ENCODE data around the gene STAG3. TPM values are rescaled to one million over a fixed set of nuclear protein-coding genes. Genes with fewer than 3 reads are reported as not detected.
"Not testable (repeated sequence)": the region's sequence is repeated elsewhere in the genome, so short reads cannot be mapped to it uniquely, and the experiment has no call there.

Gene STAG3
- total and polyA plus RNA-seq, 5 donors: 0.41 to 1.1 (median 0.78) TPM; not detected in 1

DNA sequence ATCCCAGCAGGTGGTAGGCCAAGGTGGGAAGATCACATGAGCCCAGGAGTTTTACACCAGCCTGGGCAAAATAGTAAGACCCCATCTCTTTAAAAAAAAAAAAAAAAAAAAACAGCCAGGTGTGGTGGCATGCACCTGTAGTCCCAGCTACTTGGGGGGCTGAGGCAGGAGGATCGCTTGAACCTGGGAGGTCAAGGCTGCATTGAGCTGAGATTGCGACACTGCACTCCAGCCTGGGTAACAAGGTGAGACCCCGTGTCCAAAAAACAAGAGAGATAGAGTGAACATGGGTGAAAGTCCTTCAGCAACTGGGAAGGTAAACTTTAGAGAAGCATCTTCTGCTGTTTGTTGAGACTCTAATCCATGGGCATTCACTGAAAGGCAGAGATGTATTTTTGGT lies 35.3 kb upstream of the STAG3 start:
- DNase-seq: no peak
- no peak overlapping the region for H3K4me3 ChIP-seq (ENCODE audit: low read length)
- intact Hi-C loops (cut with DNase I): no loop called here
- no peaks in the 10 kb centered on the region for H3K9me3 ChIP-seq (ENCODE audit: control insufficient read depth, low read length)
- no peak for ATAC-seq
- H3K4me1 ChIP-seq (ENCODE audit: control insufficient read depth, insufficient read depth, low read length): no peaks in the 10 kb centered on the region
- no peak overlapping the region for H3K27ac ChIP-seq (ENCODE audit: low read length)
- WGBS: 92% methylated on average over 3 of the region's 3 CpGs
- H3K27me3 ChIP-seq (ENCODE audit: control insufficient read depth, insufficient read depth): no peaks in the 10 kb centered on the region

DNA sequence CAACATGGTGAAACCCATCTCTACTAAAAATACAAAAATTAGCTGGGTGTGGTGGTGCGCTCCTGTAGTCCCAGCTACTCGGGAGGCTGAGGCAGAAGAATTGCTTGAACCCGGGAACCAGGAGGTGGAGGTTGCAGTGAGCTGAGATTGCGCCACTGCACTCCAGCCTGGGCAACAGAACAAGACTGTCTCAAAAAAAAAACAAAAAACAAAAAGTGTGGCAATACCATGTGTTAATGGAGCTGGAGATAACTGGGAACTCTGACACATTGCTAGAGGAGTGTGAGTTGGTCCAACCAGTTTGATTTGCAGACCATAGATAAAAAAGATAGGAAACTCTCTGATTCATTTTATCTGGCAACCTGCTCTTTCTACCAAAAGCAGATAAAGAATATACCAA lies 31.4 kb upstream of the STAG3 start:
- H3K4me1 ChIP-seq (ENCODE audit: control insufficient read depth, insufficient read depth, low read length); H3K27me3 ChIP-seq (ENCODE audit: control insufficient read depth, insufficient read depth); H3K9me3 ChIP-seq (ENCODE audit: control insufficient read depth, low read length); H3K27ac ChIP-seq (ENCODE audit: low read length); DNase-seq; ATAC-seq; H3K4me3 ChIP-seq (ENCODE audit: low read length); intact Hi-C loops (cut with DNase I): not testable (repeated sequence)
- WGBS: 91% methylated on average over 4 of the region's 4 CpGs

DNA sequence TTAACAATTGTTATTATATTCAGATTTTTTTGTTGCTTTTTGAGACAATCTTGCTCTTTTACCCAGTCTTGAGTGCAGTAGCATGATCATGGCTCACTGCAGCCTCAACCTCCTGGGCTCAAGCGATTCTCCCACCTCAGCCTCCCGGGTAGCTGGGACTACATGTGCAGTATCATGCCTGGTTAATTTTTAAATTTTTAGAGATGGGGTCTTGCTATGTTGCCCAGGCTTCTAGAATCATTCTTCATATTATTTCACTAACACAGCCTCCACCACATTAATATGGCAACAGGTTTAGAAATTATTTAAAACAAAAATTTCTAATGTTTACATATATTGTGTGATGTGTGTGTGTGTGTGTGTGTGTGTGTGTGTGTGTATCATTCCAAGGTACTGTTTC lies 30.4 kb upstream of the STAG3 start:
- Histone ChIP-seq H3K4me1 (ENCODE audit: control insufficient read depth, insufficient read depth, low read length) (no peaks in the 10 kb centered on the region), H3K9me3 (ENCODE audit: control insufficient read depth, low read length) (no peaks in the 10 kb centered on the region), H3K27ac (ENCODE audit: low read length) (no peak overlapping the region), H3K4me3 (ENCODE audit: low read length) (no peak overlapping the region), H3K27me3 (ENCODE audit: control insufficient read depth, insufficient read depth) (no peaks in the 10 kb centered on the region)
- WGBS: 98% methylated on average over 2 of the region's 2 CpGs
- DNase-seq (no peak), ATAC-seq (no peak)
- intact Hi-C loops (cut with DNase I): no loop called here

DNA sequence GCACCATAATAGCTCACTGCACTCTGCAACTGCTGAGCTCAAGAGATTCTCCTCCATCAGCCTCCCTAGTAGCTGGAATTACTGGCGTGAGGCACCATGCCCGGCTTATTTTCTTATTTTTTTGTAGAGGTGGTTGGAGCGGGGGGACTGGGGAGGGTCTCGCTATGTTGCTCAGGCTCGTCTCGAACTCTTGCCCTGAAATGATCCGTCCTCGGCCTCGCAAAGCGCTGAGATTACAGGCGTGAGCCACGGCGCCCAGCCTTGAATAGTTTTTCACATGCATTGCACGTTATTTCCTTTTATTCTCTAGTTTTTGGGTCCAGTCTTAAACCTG lies 29.5 kb upstream of the STAG3 start:
- no peaks in the 10 kb centered on the region for H3K4me1 ChIP-seq (ENCODE audit: control insufficient read depth, insufficient read depth, low read length)
- H3K9me3 ChIP-seq (ENCODE audit: control insufficient read depth, low read length): no peaks in the 10 kb centered on the region
- peak overlapping the region; percentile 46 for H3K4me3 ChIP-seq (ENCODE audit: low read length)
- ATAC-seq (no peak), DNase-seq (no peak)
- H3K27ac ChIP-seq (ENCODE audit: low read length): peak overlapping the region; percentile 44
- H3K27me3 ChIP-seq (ENCODE audit: control insufficient read depth, insufficient read depth): no peaks in the 10 kb centered on the region
- intact Hi-C loops (cut with DNase I): no loop called here
- 12% methylated on average over 14 of the region's 14 CpGs for WGBS

DNA sequence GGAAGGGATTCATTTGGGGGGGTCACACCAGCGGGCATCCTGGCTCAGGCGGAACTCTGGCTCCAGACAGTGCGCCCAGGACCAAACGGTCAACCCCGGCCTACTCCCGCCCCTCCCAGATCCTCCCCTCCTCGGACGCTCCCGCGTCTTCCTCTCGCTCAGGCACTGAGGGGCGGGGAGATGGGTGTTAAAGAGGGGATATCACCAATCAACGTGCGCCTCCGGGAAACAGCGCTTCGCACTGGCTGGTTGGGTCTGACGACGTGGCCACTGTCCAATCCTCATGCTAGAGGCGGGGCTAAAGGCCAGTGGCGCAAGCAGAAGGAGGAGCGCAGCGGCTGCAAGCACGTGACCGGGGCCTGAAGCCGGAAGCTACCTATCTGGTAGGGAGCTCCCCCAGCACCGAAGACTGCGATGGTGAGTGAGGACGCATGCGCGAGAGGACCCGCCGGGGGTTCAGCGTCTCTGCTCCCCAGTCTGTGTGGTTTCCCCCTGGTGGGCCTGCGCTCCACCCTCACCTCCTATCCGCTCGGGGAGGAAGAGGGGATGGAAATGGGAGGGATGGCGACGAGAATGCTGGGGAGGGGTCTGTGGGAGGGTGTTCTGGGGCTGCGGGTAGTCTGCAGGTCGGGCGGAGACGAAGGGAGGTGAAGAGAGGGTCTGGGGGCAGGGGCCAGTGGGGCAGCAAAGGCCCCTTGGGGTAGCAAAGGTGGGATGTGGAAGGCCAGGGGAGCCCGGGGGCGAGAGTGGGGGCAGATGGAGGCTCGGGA lies 29.0 kb upstream of the STAG3 start, which contains the start of gene LAMTOR4:
TSS of gene LAMTOR4 (plus strand) at position 360 of the 770 bp plus-strand sequence. CDS start at position 415, 55 bp downstream.
- WGBS: under 1% methylated on average over 46 of the region's 46 CpGs
- intact Hi-C loops (cut with DNase I): no loop called here
- no peaks in the 10 kb centered on the region for H3K9me3 ChIP-seq (ENCODE audit: control insufficient read depth, low read length)
- DNase-seq (peak; percentile 99), ATAC-seq (peak; percentile 99 to 100)
- peak within 1 kb of the TSS; percentile 79 for H3K4me3 ChIP-seq (ENCODE audit: low read length)
- H3K27me3 ChIP-seq (ENCODE audit: control insufficient read depth, insufficient read depth): no peaks in the 10 kb centered on the region
- no peaks in the 10 kb centered on the region for H3K4me1 ChIP-seq (ENCODE audit: control insufficient read depth, insufficient read depth, low read length)
- H3K27ac ChIP-seq (ENCODE audit: low read length): peak within 1 kb of the TSS; percentile 75

DNA sequence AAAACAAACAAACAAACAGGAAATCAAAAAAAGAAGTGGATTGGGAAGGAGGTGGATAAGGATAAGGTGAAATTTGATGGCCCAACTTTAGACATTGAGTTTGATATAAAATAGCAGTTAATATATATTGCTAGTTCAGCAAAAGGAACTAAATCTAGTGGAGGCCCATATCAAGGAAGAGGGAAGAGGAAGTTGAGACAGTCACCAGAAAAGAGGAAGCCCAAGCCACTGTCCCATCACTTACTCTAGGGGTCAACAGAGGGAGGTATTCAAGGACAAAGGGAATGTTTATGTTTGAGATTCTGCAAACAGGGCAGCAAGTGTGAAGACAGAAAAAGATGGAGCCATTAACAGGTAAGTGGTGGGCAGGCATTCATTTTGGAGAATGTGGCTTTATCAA lies 25.3 kb upstream of the STAG3 start:
- Histone ChIP-seq H3K27ac (ENCODE audit: low read length) (no peak overlapping the region), H3K9me3 (ENCODE audit: control insufficient read depth, low read length) (no peaks in the 10 kb centered on the region), H3K27me3 (ENCODE audit: control insufficient read depth, insufficient read depth) (no peaks in the 10 kb centered on the region), H3K4me1 (ENCODE audit: control insufficient read depth, insufficient read depth, low read length) (no peaks in the 10 kb centered on the region), H3K4me3 (ENCODE audit: low read length) (no peak overlapping the region)
- no peak for ATAC-seq
- intact Hi-C loops (cut with DNase I): no loop called here
- DNase-seq: no peak

DNA sequence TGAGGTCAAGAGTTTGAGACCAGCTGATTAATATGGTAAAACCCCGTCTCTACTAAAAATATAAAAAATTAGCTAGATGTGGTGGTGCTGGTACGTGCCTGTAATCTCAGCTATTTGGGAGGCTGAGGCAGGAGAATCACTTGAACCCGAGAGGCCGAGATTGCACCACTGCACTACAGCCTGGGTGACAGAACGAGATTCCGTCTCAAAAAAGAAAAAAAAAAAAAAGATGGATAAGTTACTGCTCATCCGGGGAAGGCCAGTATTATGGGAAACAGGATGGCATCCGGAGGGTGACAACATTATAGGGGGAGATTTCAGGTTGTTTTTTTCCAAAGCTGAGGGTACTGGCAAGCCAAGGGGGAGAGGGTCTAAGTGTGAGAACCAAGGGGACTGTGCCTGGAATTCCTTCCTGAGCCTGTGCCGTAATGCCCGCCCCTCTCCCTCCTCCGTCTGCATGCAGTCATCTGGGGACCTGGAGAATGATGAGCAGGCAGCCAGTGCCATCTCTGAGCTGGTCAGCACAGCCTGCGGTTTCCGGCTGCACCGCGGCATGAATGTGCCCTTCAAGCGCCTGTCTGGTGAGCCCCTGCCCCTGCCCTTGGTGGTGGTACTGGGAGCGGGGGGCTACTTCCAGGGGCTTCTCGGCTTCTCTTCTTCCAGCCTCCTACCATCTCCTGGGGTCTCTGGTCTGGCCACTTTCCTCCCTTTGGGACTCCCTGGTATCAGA lies 24.6 kb upstream of the STAG3 start:
- no peaks in the 10 kb centered on the region for H3K4me1 ChIP-seq (ENCODE audit: control insufficient read depth, insufficient read depth, low read length)
- no peaks in the 10 kb centered on the region for H3K9me3 ChIP-seq (ENCODE audit: control insufficient read depth, low read length)
- no peak for ATAC-seq
- H3K27ac ChIP-seq (ENCODE audit: low read length): no peak overlapping the region
- 90% methylated on average over 18 of the region's 18 CpGs for WGBS
- no peak overlapping the region for H3K4me3 ChIP-seq (ENCODE audit: low read length)
- no peaks in the 10 kb centered on the region for H3K27me3 ChIP-seq (ENCODE audit: control insufficient read depth, insufficient read depth)
- DNase-seq: peak in 1 of 3 donors; percentile 47
- intact Hi-C loops (cut with DNase I): no loop called here

DNA sequence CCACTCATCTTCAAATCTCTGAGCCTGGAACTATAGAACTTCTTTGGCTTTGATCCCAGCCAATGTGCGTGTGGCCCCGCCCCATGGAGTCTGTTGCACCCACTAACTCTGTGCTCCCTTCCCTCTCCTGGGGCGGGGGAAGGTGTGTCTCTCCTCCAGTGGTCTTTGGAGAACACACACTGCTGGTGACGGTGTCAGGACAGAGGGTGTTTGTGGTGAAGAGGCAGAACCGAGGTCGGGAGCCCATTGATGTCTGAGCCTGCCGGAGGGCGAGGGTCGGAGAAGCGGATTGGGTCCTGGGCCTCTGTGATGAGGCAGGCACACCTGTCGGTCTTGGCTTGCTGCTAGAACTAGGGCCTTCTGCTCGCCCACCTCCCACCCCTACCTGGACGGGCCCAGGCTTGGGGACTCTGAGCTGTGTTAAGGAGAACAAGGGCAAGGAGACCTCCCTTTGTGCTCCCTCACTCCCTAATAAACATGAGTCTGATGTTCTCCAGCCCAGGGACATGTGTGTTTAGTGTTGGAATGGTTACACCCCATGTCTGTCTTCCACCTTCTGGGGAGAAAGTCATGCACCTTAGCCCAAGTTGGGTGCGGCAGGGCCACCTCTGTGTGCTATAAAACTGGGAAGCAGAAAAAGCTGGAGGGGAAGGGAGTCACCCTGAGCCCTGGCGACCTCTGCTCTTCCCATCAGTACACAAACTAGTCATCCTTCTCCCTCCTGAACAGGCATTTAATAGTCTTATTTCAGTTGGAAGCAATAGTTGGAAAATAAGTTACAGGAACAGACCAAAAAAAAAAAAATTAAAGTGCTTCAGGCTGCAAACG lies 23.8 kb upstream of the STAG3 start:
- Histone ChIP-seq H3K27me3 (ENCODE audit: control insufficient read depth, insufficient read depth) (no peaks in the 10 kb centered on the region), H3K27ac (ENCODE audit: low read length) (no peak overlapping the region), H3K9me3 (ENCODE audit: control insufficient read depth, low read length) (no peaks in the 10 kb centered on the region), H3K4me1 (ENCODE audit: control insufficient read depth, insufficient read depth, low read length) (no peaks in the 10 kb centered on the region), H3K4me3 (ENCODE audit: low read length) (no peak overlapping the region)
- intact Hi-C loops (cut with DNase I): no loop called here
- no peak for ATAC-seq
- DNase-seq: peak in 1 of 3 donors; percentile 28
- 77% methylated on average over 16 of the region's 16 CpGs for WGBS

DNA sequence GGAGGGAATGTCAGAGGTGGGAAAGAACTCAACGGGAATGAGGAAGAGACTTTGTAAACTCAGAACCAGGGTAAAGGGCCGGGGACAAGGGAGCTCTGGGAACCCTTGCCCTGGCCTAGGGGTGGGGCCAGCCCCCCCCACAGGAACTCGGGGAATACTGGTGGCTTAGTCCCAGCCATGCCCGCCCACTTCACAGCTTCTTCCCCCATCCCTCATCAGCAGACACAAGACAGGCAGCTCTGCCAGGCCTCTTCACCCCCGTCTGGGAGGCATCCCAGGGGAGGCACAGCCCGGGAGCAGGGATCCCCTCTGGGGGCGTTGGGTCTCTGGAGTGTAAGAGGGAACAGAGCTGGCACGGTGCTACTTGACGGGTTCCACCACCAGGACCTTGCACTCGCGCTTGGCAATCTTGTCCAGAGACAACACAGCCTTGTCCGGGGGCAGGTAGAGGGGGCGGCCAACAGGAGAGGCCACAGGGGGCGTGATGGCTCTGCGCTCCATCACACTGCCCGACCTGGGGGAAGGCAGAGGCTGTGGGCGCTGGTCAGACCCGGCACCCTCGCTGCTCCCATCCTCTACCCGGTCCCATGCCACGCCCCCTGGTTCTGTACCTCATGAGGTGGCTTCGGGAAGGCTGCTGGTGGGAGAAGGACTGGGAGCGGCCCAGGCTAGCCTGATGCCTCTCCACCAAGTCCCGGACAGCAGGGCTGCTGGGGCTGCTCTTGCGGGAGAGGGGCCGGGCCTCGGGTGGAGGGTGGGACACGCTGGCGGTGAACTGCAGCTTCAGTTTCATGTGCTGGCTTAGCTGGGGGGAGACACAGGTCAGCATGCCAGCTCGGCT lies 22.8 kb upstream of the STAG3 start:
- intact Hi-C loops (cut with DNase I): no loop called here
- Histone ChIP-seq H3K9me3 (ENCODE audit: control insufficient read depth, low read length) (no peaks in the 10 kb centered on the region), H3K27me3 (ENCODE audit: control insufficient read depth, insufficient read depth) (no peaks in the 10 kb centered on the region), H3K4me1 (ENCODE audit: control insufficient read depth, insufficient read depth, low read length) (no peaks in the 10 kb centered on the region), H3K27ac (ENCODE audit: low read length) (no peak overlapping the region), H3K4me3 (ENCODE audit: low read length) (no peak overlapping the region)
- DNase-seq (peak in 2 of 3 donors; percentile 58 to 64), ATAC-seq (no peak)
- 69% methylated on average over 30 of the region's 30 CpGs for WGBS

DNA sequence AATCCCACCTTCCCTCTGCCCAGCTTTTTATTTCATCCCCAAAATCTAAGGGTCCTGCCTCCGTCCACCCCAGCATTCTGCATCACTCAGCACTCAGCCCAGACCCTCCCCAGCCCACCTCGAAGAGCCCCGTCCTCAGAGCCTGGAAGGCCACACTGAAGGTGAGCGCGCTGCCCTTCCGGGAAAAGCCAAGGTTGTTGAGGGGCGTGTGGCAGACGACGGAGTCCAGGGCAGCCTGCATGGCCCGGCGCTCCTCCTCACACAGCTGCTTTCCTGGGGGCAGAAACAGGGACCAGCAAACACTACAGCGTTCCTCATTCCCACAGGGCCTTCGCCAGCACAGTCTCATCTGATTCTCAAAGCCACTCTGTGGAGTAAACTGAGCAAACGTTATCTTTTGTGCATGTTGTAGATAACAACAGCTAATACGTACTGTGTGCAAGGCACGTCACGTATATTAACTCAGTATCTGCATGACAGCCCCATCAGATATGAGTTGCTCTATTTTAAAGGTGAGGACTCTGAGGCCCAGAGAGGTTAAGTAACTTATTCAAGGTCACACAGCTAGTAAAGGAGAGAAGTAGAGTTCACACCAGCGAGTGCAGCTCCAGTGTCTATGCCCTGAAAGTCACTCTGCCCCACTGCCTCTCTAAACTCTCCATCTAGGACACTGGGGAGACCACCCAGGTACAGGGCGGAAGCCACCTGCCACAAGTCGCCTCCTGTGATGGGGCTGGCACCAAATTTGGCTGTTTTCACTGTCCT lies 22.0 kb upstream of the STAG3 start:
- 85% methylated on average over 20 of the region's 20 CpGs for WGBS
- Histone ChIP-seq H3K4me1 (ENCODE audit: control insufficient read depth, insufficient read depth, low read length) (no peaks in the 10 kb centered on the region), H3K9me3 (ENCODE audit: control insufficient read depth, low read length) (no peaks in the 10 kb centered on the region), H3K27ac (ENCODE audit: low read length) (no peak overlapping the region), H3K4me3 (ENCODE audit: low read length) (no peak overlapping the region), H3K27me3 (ENCODE audit: control insufficient read depth, insufficient read depth) (no peaks in the 10 kb centered on the region)
- peak in 1 of 3 donors; percentile 40 for DNase-seq
- no peak for ATAC-seq
- intact Hi-C loops (cut with DNase I): no loop called here
